CD4-positive, alpha-beta T cell treated with Interleukin-21 for 1 hour (primary cell): ENCODE measurements around the gene EHD1.
A peak's percentile ranks its signal among the peaks of the same experiment; 100 is the strongest.
"Not testable (repeated sequence)": the region's sequence is repeated elsewhere in the genome, so short reads cannot be mapped to it uniquely, and the experiment has no call there.

ENCODE experiments used
- DNase-seq: peaks from one replicate; pipeline ENCODE4 v3.0.0-alpha.2; 2020

EHD1 gene

DNA sequence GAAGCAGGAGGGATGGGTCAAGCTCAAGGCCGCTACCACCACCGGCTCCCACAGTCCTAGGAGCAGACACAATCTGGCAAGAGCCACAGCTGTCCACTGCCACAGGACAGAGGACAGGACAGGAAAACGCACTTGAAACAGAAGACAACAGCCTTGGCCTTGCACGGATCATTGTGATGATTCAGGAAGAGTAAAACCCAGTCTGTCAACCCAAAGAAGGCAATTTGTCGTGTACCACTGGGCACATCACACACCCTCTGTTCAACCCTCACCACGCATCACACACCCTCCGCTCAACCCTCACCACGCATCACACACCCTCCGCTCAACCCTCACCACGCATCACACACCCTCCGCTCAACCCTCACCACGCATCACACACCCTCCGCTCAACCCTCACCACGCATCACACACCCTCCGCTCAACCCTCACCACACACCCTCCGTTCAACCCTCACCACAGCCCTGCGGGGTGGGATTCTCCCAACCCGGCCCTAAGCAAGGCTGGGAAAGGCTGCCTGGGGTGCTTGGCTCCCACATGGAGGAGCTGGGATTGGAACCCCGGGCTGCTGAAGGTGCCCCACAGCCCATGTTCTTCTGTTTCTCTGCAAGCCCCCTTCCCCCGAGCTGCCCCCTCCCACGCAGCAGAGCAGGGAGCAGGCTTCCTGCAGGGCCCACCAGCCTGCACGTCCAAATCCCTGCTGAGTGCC lies 22.7 kb downstream of the EHD1 start:
- DNase-seq = no peak

DNA sequence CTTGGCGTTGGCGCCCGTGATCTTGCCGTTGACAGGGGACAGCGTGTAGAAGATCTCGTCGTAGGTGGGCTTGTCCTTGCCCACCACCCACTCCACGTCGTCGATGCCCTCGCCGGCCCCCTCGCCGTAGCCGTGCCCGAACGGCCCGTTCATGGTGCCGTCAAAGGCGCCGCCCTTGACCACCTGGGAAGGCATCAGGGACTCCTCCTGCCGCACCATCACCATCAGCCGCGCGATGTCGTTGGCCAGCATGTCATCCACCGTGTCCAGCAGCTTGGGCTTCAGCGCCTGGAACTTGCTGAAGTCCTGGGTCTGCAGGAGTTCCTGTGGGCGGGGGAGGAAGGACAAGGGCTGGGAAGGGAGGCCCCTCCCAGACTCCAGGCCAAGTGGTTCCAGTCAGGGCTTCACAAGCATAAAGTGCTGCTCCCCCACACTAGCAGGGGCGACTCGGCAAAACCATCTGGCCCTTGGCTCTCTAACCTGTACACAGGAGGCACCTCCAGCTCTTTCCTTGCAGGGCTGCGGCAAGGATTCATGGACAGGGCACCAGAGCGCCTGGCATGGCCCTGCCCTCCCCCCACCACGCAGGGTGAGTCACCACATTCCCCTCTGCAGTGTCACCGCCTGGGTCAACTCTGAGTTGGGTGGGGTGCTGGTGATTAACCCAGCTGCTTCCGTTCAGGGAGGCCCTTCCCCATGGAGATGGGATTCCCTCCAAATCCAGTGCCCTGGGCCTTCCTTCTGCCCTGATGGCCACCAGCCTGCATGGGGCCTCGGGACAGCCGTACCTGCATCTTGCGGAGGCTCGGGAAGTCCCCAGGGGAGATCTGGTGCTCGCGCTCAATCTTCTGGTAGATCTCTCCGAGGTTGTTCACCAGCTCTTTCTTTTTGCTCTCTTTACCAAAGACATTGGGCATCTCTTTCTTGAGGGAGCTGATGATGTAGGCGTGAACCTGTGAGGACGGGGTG lies 23.6 kb downstream of the EHD1 start:
- peak; percentile 41 for DNase-seq

DNA sequence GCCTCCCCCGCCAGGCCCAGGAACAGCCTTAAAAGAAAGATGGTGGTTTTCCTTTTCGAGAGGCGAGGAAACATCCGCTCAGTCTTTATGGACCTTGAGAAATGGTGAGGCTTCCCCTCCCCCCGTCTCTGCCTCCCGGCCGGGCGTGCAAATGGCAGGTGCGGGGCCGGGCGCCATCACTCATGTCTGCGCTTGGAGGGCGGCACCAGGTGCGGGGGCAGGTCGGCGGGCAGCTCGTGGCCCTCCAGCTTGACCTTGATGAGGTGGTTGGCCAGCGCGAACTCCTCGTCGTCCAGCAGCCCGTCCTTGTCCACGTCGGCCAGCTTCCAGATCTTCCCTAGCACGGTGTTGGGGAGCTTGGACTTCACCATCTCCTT lies 24.3 kb downstream of the EHD1 start:
- no peak for DNase-seq

DNA sequence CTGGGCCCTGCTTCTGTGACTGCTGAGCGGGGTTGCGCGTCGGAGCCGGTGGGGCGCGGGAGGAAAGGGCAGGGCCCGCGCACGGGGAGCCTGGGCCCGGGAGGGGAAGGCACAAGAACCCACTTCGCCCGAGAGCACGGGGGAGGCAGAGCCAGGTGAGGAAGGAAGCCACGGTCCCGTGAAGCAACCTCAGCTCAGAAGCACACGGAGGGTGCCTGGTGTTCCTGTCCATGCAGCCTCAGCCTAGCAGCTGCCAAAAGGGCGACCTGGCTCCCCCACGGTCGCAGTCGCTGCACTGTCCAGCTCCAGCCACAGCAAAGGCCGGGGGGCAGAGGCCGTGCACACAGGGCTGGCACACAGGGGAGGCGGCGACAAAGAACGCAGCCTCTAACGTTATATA lies 24.7 kb downstream of the EHD1 start:
- peak; percentile 54 for DNase-seq

DNA sequence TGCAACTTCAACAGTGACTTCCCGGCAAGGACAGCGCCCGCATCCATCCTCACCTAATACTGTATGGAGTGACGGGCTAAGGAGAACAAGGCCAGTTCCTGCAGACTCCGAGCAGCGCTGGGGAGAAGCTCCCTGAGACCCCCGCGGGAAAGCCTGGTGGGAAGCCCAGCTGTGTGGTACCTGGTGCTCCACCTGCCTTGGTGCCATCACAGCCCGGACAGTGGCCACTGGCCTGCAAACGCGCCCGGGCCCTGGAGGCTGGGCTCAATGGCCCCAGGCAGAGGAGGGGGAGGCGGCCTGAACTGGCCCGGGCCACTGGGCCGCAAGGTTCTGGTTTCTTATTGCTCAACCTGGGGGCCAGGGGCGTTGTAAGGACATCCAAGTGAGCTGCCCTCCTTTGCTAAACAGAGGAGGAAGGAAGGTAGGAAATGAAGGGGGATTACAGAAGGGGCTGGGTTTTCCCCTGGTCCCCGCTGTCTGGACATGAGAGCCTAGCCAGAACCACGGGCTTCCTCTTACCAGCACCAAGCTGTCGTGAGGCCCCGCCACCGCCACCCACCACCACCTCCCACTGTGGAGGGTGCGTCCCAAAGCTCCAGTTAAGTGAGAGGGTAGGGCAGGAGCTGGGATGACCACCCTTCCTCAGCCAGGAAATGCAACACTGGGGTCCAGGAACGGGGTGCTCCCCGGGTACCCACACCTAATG lies 25.5 kb downstream of the EHD1 start:
- peak; percentile 47 for DNase-seq

DNA sequence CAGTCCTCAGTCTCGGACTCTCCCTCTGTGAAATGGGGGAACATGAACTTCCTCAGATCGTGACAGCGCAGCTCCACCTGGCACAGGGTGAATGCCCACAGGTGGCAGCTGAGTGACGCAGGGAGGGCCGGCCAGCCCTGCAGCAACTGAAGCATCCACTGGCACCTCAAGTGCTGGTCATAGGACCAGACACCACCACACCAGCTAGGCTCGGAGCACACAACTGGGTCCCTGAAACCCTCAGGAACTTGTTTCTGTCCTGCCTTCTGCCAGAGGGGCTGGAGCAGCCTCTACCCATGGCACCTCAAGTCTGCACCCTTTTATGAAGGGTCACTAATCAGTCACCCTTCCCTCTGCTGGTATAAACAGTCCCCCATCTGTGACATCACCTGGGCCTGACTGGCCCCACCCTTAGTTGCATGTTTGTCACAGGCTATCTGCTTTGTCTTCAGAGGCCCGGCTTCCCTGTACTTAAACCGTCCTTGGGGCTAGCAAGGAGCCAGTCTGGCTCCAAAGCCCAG lies 26.5 kb downstream of the EHD1 start:
- peak; percentile 32 for DNase-seq

DNA sequence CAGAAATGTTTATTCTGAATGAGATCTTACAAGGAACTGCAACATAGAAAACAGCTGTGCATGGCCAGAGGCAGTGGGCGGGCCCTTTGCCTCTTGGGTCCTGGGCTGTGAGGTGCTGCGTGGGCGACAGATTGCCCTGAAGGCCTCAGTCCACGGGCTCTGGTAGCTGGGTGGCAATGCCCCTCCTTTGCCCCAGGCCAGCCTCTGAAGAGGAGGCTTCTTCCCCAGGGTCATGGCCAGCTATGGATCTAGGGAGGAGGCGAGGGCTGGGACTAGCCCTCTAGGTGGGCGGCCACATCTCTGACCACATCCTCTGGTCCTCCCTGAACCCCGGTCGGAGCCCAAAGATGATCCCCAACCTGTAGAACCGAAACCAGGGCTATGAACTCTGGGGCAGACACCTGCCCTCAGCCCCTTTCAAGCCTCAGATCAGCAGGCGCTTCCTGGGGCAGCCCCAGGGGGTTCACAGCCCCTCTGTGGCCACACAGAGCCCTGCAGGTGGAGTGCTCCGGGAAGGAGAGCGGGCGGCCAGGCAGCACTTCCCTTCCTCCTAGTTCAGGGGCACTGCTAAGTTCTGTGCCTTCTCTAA lies 27.3 kb downstream of the EHD1 start:
- peak; percentile 75 for DNase-seq

DNA sequence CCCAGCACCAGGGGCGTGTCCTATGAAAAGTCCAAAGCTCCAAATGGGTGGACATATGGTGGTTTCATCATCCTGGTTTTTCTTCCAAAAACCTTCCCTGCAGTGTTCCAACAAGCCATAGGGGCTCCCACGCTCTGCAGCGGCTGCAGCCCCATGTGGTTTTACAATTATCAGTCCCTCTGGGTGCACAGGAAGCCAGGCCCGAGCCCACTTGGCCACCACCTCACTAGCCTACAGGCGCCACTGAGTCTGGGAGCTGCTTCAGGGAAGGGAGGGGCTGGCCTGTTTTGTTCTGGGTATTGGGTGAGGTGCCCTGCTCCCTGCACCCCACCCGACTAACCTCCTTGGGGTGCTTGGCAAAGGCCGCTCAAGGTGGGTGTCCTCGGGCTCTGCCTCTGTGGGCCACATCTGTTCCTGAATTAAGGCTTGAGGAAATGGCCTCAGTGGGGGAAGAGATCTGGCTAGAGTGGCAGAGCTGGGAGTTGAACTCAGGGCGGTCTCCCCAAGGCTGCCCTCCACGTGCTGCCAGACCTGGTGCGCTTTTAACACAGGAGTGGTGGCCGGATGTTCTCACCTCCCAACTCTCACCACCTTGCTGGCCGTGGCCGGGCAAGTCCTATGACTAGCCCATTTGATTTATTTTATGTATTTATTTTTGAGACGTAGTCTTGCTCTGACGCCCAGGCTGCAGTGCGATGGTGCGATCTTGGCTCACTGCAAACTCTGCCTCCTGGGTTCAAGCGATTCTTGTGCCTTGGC lies 28.6 kb downstream of the EHD1 start:
- no peak for DNase-seq

DNA sequence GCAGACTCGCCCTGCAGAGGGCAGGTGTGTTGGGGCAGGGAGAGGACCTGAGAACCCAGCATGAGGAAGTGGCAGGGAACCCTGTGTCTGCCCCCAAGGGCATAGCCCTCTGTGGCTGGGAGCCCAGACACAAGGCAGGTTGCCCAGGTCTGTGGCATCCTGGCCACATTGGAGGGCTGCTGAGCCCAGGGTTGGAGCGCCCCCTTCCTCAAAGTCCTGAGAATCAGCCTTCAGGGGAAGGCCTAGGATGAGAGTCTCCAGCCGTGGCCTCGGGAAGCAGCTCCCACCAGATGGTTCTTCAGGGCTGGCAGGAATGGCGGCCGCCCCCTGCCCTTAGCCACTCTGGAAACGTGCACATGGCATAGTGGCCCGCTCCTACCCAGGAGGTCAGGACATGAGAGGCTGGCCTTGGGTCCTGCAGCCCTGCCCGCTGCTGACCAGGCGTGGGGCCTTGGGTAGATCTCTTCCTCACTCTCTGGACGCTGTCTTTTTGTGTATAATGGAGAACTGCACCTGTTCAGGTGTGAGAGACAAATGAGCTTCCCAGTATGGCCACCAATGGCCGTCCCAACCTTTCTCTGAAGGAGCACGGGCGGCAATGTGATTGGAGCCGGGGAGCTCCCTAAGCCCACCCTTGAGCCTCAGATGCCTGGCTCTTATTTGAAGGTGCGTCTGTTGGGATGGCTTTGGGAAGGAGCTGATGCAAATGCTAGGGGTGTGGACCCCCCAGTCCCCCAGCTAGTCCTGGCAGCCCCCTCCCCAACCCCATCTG lies 29.4 kb downstream of the EHD1 start:
- peak; percentile 43 for DNase-seq

DNA sequence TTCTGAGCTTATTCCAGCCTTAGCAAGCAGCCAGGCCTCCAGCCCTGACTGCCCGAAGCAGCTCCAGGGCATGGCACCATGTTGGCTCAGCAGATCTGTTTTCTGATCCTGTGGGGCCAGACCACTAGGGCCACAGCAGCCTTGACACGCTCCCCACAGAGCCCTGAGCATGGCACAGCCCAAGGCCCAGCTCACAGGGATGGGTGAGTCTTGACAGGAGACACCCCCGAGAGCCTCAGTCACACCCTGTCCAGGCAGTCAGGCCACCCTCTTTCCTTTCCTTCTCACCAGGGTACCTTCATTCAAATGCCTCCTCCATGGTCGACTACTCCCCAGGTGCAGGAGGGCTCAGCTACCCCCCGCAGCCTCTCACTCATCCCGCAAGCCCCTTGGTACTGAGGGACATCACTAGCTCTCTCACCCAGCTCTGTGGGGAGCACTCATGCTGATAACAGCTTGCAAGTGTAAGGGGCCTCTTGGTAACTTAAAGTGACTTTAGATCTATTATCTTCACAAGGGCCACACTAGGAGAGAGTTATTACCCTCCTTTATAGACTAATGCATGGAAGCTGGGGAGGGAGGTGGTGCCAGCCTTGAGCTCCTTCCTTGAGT lies 30.1 kb downstream of the EHD1 start:
- no peak for DNase-seq

DNA sequence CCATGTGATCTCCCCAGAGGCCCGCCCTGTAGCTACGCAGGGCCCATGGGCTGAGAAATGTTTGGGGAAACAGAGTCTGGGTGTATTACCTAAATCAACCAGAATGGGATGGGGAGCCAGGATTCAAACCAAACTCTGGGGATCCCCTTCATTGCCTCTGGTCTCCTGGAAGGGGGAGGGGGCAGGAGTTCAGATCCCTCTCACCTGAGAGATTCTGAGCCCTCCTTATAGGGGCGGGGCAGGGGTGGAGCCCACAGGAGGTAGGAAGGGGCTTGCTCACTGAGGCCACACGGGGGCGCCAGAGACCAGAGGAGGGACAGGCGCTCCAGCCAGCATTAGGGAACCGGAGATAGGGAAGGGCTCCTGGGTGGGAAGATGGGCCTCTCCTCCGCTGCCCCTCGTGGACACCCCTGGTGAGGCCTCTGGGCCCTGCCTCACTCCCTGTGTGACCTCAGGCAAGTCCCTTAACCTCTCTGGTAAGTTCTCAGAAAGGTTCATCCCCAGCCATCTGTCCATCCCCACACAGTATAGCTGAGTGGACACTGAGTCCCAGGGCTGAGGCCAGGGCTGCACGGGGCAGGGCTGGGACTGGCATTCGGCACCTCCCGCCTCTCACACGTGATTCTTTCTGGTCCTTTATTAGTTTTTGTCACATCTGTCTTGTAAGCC lies 31.3 kb downstream of the EHD1 start:
- DNase-seq = peak; percentile 91

DNA sequence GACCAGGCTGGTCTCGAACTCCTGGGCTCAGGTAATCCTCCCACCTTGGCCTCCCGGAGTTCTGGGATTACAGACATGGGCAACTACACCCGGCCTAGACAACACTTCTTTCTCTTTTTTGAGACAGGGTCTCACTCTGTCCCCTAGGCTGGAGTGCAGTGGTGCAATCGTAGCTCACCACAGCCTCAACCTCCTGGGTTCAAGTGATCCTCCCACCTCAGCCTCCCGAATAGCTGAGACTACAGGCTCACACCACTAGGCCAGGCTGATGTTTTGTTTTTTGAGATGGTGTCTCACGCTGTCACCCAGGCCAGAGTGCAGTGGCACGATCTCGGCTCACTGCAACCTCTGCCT lies 32.7 kb downstream of the EHD1 start:
- DNase-seq = not testable (repeated sequence)

DNA sequence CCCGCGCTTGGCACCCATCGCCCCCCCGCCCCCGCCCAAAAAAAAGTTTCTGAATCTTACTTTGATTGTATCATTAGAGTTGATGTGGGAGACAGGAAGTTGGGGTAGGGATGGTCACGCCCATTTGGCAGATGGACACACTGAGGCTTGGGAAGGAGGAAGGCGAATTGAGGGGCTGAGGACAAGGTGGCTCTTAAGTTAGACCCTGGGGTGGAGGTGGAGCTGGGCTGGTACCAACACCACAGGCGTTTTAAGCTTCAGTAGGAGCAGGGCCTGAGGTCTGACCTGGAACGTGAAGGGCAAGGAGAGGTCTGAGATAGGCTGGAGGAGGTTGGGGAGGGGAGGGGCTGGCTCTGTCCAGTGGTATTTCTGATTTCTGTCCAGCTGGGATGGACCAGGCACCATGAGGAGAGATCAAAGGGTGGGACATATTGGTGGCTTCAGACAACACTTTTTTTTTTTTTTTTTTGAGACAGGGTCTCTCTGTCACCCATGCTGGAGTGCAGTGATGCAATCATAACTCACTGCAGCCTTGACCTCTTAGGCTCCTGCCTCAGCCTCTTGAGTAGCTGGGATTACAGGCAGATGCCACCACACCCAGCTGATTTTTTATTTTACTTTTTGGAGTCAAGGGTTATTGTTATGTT lies 33.2 kb downstream of the EHD1 start:
- no peak for DNase-seq

DNA sequence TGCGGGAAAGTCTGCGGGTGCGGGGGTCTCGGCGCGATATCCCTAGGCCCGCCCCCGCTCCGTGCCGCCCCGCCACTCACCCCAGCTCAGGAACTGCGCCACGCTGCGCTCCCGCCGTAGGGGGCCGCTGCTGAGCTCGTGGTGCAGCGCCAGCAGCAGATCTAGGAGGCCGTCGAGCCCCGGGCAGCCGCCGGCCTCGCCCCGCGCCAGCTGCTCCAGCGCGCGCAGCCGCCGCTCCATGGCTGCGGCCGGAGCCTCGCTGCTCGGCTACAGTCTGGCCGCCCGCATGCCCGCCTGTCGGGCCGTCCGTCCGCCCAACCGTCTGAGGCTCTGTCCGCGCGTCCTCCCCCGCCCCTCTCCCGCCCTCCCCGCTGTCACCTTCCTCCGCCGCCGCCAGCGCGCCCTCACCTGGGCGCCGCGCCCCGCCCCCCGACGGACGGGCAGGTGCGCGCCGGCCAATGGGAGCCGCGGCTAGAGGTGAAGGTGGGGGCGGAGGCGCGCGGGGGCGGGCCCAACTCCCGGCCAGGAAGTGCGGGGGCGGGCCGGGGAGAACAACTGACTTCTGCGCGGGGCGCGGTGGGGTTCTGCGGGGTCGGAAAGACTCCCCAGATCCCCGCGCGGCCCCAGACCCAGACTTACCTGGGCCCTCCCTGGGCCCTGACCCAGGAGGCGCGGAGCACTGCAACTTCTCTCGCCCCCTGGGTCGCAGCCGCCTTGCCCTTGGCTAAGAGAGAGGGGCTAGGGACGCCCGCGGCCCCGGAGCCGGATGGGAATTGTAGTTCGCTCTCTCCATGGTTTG lies 33.9 kb downstream of the EHD1 start, which contains the start of gene CDC42BPG:
Gene CDC42BPG, minus strand, starts transcription at position 324 of the 799 bp plus-strand sequence. Its CDS starts 84 bp downstream, at position 240.
- DNase-seq = peak; percentile 83

DNA sequence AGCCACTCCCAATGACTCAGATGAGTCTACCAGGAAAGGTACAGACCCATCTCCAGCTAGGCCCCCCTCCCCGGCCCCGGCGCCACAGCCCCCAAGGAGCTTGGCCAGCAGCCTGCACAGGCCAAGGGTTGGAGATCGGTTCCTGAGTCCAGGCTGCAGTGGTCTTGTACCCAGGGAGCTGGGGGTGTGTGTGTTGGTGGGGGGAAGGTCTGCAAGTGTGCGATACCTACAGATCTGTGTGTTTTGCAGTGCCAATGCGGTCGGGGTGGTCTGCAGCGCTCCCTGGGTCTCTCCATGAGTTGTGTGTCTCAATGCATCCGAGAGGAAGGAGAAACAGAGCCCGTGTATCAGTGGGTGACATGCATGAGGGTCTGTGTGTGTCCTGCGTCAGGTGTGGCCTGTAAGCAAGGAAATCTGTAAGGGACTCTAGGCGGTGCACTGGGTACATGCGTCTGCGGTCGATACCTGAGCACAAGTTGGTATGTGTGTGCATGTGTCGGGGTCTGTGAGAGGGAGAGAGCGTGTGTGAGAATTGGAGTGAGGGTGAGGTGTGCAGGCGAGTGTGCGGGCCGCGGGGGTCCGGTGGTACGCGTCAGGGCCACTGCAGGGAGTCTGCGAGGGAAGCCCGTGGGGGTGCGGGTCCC lies 34.6 kb downstream of the EHD1 start:
- no peak for DNase-seq

DNA sequence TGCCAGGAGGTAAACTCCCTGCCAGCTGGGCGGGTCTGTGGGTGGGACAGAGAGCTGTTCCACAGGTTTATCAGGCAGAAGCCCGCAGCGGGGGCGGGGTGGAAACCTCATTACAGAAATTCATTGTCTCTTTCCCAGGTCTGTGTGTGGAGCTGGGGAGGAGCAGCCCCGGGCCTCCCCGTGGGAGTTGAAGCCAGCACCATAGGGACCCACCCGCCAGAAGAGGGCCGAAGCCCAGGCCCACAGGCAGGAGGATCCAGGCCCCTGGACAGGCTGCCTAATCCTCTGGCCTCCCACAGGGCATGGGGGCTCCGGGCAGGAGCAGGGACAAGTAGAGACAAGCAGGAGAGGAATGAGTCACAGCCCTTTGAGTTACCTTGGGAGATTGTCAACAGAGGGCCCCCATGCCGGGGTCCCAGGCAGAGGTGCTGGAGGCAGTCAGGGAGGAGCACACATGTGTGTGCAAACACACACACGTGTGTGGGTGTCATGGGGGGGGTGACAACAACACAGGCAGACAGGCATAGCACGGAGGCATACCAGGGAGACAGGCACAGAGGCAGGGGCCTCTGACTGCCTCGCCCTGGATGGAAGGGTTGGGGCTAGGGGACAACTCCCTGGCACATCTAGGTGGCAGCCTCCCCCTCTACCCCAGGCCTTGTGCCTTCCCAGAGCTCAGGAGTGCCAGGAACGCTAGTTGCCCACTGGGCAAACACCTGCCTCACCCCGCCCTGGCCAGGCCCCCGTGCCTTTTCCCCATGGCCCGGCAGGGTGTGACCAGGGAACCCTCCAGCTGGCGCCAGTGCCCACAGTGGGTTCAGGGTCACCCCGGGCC lies 35.4 kb downstream of the EHD1 start:
- no peak for DNase-seq

DNA sequence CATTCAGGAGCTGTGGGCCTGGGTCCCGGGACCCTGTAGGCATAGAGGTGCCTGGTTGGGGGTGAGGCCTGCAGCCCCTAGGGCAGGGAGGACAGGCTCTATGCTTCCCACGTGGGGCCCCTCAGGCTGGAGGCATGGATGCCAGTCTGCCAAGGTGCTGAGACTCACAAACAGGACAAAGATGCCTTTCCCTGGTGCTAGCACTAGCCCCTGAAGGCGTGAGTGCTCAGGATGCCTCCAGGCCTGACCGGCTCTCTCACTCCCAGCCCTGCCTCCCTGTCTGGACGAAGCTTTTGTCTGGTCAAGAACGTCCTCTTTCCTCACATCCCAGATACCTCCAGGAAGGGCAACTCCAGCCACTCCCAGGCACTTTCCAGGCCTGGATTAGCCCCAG lies 36.1 kb downstream of the EHD1 start:
- no peak for DNase-seq
